CD4-positive, CD25-positive, alpha-beta regulatory T cell (primary cell): ENCODE data around the gene IPO8. TPM values are rescaled to one million over a fixed set of nuclear protein-coding genes. Genes with fewer than 3 reads are reported as not detected.
"Not testable (repeated sequence)": the region's sequence is repeated elsewhere in the genome, so short reads cannot be mapped to it uniquely, and the experiment has no call there.

ENCODE experiments used
- ATAC-seq, 2 donors: fragments of 150-1000 bp; cut with Tn5 transposase; one replicate each; pipeline ENCODE4 v1.10.0; 2021; ENCODE audit warnings: low read depth in 2 of 2, moderate number of reproducible peaks in 2 of 2, moderate library complexity in 1 of 2
- DNase-seq, 3 donors: peaks; one replicate each; pipeline versions ENCODE4 v3.0.0 to v3.0.0-alpha.2; 2012 to 2022; ENCODE audit warnings: mixed read lengths in 1 of 3
- H3K27ac ChIP-seq: one replicate; pipeline ENCODE4 v1.7.0; 2013; ENCODE audit warnings: mild to moderate bottlenecking, low read length; ENCODE audit not compliant: insufficient read depth, poor library complexity, severe bottlenecking
- H3K27me3 ChIP-seq: one replicate; pipeline ENCODE4 v1.7.0; 2013; ENCODE audit warnings: low read length; ENCODE audit not compliant: control insufficient read depth, insufficient read depth
- H3K36me3 ChIP-seq: one replicate; pipeline ENCODE4 v1.7.0; 2013; ENCODE audit warnings: mild to moderate bottlenecking, low read length, moderate library complexity; ENCODE audit not compliant: control insufficient read depth, insufficient read depth
- H3K4me1 ChIP-seq: 2 replicates; pipeline ENCODE4 v1.7.0; 2013; ENCODE audit warnings: mild to moderate bottlenecking, low read length; ENCODE audit not compliant: insufficient read depth, control insufficient read depth, poor library complexity, severe bottlenecking
- H3K4me3 ChIP-seq: one replicate; pipeline ENCODE4 v1.7.0; 2013; ENCODE audit warnings: low read depth, mild to moderate bottlenecking, low read length, moderate library complexity
- H3K9me3 ChIP-seq, 2 experiments: 1 replicate in 1 of 2; 2 replicates in 1 of 2; pipeline ENCODE4 v1.7.0; 2013; ENCODE audit warnings: low read length in 2 of 2, mild to moderate bottlenecking in 1 of 2, moderate library complexity in 1 of 2; ENCODE audit not compliant: control insufficient read depth in 2 of 2
- H3K27ac Mint-ChIP-seq, 3 donors: one replicate each; pipeline ENCODE4 v1.8.0; 2020 to 2022; ENCODE audit warnings: mild to moderate bottlenecking in 3 of 3, mixed read lengths in 3 of 3, moderate library complexity in 2 of 3
- H3K27me3 Mint-ChIP-seq: one replicate; pipeline ENCODE4 v1.8.0; 2022; ENCODE audit warnings: mild to moderate bottlenecking, mixed read lengths
- H3K36me3 Mint-ChIP-seq: one replicate; pipeline ENCODE4 v1.8.0; 2020; ENCODE audit warnings: mixed read lengths
- H3K4me1 Mint-ChIP-seq, 4 donors: one replicate each; pipeline ENCODE4 v1.8.0; 2020 to 2022; ENCODE audit warnings: mixed read lengths in 4 of 4, mild to moderate bottlenecking in 1 of 4
- H3K4me3 Mint-ChIP-seq, 4 donors: one replicate each; pipeline ENCODE4 v1.8.0; 2020 to 2022; ENCODE audit warnings: mild to moderate bottlenecking in 4 of 4, mixed read lengths in 4 of 4, moderate library complexity in 3 of 4
- H3K9me3 Mint-ChIP-seq, 7 donors: one replicate each; pipeline ENCODE4 v1.8.0; 2020 to 2022; ENCODE audit warnings: mixed read lengths in 7 of 7, mild to moderate bottlenecking in 3 of 7, moderate library complexity in 2 of 7
- polyA plus RNA-seq, 4 donors: library from polyadenylated mRNA; unstranded; fragments of 300-500 nt; fragmentation: Illumina TruSeq; gene quantifications; one replicate each; pipeline ENCODE4 v1.2.3, GENCODE V29; 2021
- total RNA-seq: library from RNA; stranded (reverse); gene quantifications from one replicate; pipeline ENCODE4 v1.2.3, GENCODE V29; 2022

The IPO8 gene
- total and polyA plus RNA-seq, 5 donors from 2014 or later = 13.8 to 30.4 (median 18.9) TPM

DNA sequence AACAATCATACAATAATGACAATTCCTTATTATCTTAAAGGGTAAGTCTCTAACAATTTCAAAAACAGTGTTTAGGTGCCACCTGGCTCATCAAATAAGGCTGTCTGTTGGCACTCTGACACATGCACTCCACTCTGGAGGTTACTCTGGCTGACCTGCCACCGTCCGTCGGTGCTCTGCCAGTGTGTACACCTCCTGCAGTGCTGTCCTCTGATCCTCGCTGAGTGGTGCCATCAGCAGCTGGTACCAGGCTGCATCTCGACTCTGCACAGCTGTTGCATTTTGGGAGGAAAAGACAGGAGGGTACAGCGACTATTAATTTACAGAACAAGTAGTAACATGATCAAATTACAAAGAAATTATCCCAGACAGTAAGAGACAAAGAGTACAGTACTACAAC lies 63.9 kb downstream of the IPO8 start:
- H3K27me3 Mint-ChIP-seq = no peaks in the 10 kb centered on the region
- H3K4me1 ChIP-seq = no peaks in the 10 kb centered on the region
- DNase-seq (no peak), ATAC-seq (no peak)
- no peaks in the 10 kb centered on the region for H3K27me3 ChIP-seq
- peaks cover 0 to 4% (median 0%) of the 10 kb centered on the region in 4 donors for H3K4me1 Mint-ChIP-seq
- no peaks in the 10 kb centered on the region for H3K9me3 Mint-ChIP-seq
- H3K27ac Mint-ChIP-seq = peak overlapping the region in 2 of 3 donors; percentile 20 to 47
- H3K36me3 Mint-ChIP-seq = peaks cover 54% of the 10 kb centered on the region
- H3K36me3 ChIP-seq = peaks cover 60% of the 10 kb centered on the region
- no peak overlapping the region for H3K4me3 ChIP-seq
- no peak overlapping the region for H3K27ac ChIP-seq
- no peaks in the 10 kb centered on the region for H3K9me3 ChIP-seq
- no peak overlapping the region for H3K4me3 Mint-ChIP-seq

DNA sequence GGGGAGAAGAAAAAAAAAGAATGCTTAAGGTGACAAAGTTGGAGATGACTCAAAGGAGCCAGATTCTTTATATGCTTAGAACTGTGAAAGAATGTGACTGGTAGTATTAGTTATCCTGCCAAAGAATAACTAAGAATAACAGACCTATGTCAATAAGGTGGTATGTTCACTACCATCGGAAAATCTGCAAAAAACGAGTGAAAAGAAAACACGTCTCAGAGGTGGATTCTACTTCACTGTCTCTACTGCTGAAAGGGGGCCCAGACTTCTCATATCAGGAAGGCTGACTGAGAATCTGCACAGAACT lies 64.7 kb downstream of the IPO8 start:
- DNase-seq = no peak
- no peaks in the 10 kb centered on the region for H3K27me3 ChIP-seq

DNA sequence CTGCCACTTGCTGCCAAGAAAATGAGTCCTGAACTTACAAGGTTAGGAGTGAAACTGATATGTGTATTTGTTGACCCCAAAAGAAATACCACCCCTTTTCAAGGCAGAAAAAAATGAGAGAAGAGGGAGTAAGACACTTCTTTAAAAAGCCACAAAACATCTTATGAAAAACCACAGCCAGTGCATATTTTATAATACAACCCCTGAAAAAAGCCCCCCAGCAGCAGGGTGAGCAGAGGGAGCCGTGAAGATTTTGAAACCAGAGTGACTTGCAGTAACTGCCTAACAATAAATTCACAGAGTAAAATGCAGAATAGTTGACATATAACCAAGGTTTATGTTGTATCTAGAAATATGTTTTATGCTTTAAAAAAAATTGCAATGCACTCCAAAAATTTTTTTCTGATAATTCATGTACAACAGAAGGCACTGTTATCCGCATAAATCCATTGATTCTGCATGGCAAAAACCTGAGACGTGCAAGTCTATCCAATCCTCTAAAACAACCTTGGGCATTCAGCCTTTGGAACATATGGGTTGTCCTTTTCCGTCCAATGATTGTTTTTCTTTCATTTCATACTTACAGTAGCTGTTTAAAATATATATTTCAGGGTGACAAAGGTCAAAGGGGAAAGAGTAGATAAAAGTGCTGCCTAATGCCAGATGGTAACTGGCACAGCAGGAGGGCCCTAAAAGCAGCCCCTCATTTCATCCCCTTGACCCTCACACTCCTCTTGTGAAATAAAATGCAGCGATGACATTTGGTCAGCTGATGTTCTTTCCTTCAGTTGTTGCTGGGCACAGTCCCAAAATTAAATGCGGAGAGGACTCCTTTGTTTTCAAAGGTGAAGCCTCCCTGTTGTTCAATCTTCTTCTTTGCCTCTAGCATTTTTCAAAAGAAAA lies 65.3 kb downstream of the IPO8 start:
- ATAC-seq (no peak), DNase-seq (no peak)
- Mint-ChIP-seq H3K36me3 (peaks cover 47% of the 10 kb centered on the region), H3K9me3 (no peaks in the 10 kb centered on the region), H3K27me3 (no peaks in the 10 kb centered on the region), H3K4me3 (no peak overlapping the region), H3K4me1 (peaks cover 0 to 12% (median 0%) of the 10 kb centered on the region in 4 donors), H3K27ac (peak overlapping the region in 2 of 3 donors; percentile 1)
- Histone ChIP-seq H3K4me3 (no peak overlapping the region), H3K4me1 (no peaks in the 10 kb centered on the region), H3K36me3 (peaks cover 52% of the 10 kb centered on the region), H3K27me3 (no peaks in the 10 kb centered on the region), H3K27ac (no peak overlapping the region), H3K9me3 (no peaks in the 10 kb centered on the region)

More for the DNA sequence above, 64.7 kb downstream of the IPO8 start:
- no peak for ATAC-seq
- peaks cover 55% of the 10 kb centered on the region for H3K36me3 ChIP-seq
- no peak overlapping the region for H3K4me3 ChIP-seq
- H3K9me3 Mint-ChIP-seq = no peaks in the 10 kb centered on the region
- peaks cover 50% of the 10 kb centered on the region for H3K36me3 Mint-ChIP-seq
- H3K4me1 Mint-ChIP-seq = peaks cover 0 to 7% (median 0%) of the 10 kb centered on the region in 4 donors
- H3K4me1 ChIP-seq = no peaks in the 10 kb centered on the region
- peak overlapping the region in 1 of 3 donors; percentile 1 for H3K27ac Mint-ChIP-seq
- H3K4me3 Mint-ChIP-seq = no peak overlapping the region
- no peaks in the 10 kb centered on the region for H3K27me3 Mint-ChIP-seq
- no peak overlapping the region for H3K27ac ChIP-seq
- no peaks in the 10 kb centered on the region for H3K9me3 ChIP-seq

- Mint-ChIP-seq H3K36me3 (peaks cover 26% of the 10 kb centered on the region), H3K4me1 (peaks cover 0 to 8% (median 0%) of the 10 kb centered on the region in 4 donors), H3K4me3 (no peak overlapping the region), H3K27ac (no peak overlapping the region), H3K9me3 (peaks cover 0 to 1% (median 0%) of the 10 kb centered on the region in 7 donors), H3K27me3 (no peaks in the 10 kb centered on the region)
- no peak overlapping the region for H3K4me3 ChIP-seq
- H3K9me3 ChIP-seq = no peaks in the 10 kb centered on the region
- no peaks in the 10 kb centered on the region for H3K4me1 ChIP-seq
- H3K36me3 ChIP-seq = peaks cover 30% of the 10 kb centered on the region
- no peak for ATAC-seq
- H3K27ac ChIP-seq = no peak overlapping the region
- no peaks in the 10 kb centered on the region for H3K27me3 ChIP-seq
- no peak for DNase-seq
Measured at GRCh38 chr12:30626847-30627246, 68.8 kb downstream of the IPO8 start.

DNA sequence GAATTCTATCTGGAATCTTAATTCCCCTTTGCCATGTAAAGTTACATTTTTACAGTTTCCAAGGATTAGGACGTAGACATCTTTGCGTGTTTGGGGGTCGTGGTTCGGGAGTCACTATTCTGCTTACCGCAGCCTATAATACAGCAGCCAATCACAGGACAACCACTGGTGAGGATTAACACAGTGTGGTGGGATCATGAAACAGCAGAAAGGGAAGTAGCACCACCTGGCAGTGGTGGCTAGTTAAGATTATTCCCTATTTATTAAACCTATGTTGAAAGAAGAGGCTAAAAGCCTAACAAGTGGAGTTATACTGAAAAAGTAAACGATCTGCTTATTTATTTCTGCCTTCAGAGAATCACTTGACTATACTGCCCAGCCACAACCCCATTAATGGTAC lies 71.7 kb downstream of the IPO8 start:
- H3K9me3 Mint-ChIP-seq = peaks cover 0 to 1% (median 0%) of the 10 kb centered on the region in 7 donors

DNA sequence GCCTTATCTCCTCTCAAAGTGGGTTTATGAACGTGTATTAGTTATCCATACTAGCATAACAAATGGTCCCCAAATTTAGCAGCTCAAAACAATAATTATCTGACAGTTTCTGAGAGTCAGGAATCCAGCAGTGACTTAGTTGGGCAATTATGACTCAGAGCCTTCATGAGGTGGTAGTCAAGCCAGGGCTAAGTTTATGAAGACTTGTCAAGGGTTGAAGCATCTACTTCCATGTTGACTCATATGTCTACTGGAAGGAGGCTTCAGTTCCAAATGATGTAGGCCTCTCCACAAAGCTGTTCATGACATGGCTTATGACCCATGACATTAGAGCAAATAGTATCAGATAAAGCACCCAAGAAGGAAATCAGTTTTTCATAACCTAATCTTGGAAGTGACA lies 73.2 kb downstream of the IPO8 start:
- DNase-seq = peak in 1 of 3 donors; percentile 11
- no peak for ATAC-seq
- Histone ChIP-seq H3K9me3 (no peaks in the 10 kb centered on the region), H3K4me3 (no peak overlapping the region), H3K36me3 (peaks cover 2% of the 10 kb centered on the region), H3K27ac (no peak overlapping the region), H3K4me1 (no peaks in the 10 kb centered on the region), H3K27me3 (no peaks in the 10 kb centered on the region)
- no peaks in the 10 kb centered on the region for H3K36me3 Mint-ChIP-seq
- peaks cover 0 to 8% (median 0%) of the 10 kb centered on the region in 4 donors for H3K4me1 Mint-ChIP-seq
- no peaks in the 10 kb centered on the region for H3K27me3 Mint-ChIP-seq
- H3K4me3 Mint-ChIP-seq = no peak overlapping the region
- H3K9me3 Mint-ChIP-seq = peaks cover 0 to 1% (median 0%) of the 10 kb centered on the region in 7 donors
- no peak overlapping the region for H3K27ac Mint-ChIP-seq

More for the DNA sequence above, 71.7 kb downstream of the IPO8 start:
- no peak for ATAC-seq
- no peak overlapping the region for H3K4me3 ChIP-seq
- no peaks in the 10 kb centered on the region for H3K4me1 ChIP-seq
- H3K27me3 ChIP-seq = no peaks in the 10 kb centered on the region
- Mint-ChIP-seq H3K27ac (no peak overlapping the region), H3K27me3 (no peaks in the 10 kb centered on the region), H3K36me3 (peaks cover 5% of the 10 kb centered on the region), H3K4me3 (no peak overlapping the region), H3K4me1 (peaks cover 0 to 8% (median 0%) of the 10 kb centered on the region in 4 donors)
- no peak for DNase-seq
- no peak overlapping the region for H3K27ac ChIP-seq
- peaks cover 8% of the 10 kb centered on the region for H3K36me3 ChIP-seq
- H3K9me3 ChIP-seq = no peaks in the 10 kb centered on the region

GRCh38 chr12:30621663-30622241 lies 73.9 kb downstream of the IPO8 start:
- H3K27me3 Mint-ChIP-seq, H3K27ac Mint-ChIP-seq: not testable (repeated sequence)

More at GRCh38 chr12:30621663-30622241, 73.9 kb downstream of the IPO8 start:
- H3K4me3 Mint-ChIP-seq, H3K4me3 ChIP-seq, H3K27me3 ChIP-seq, H3K9me3 Mint-ChIP-seq, H3K36me3 Mint-ChIP-seq, H3K27ac ChIP-seq, ATAC-seq, DNase-seq, H3K36me3 ChIP-seq, H3K4me1 Mint-ChIP-seq, H3K9me3 ChIP-seq, H3K4me1 ChIP-seq: not testable (repeated sequence)
